Mesenchymal stem cell (in vitro differentiated cells and primary cell): ENCODE measurements around the gene ALKBH6.

Source experiments
- DNase-seq: peaks from one replicate; pipeline ENCODE4 v3.0.0-alpha.2; 2013
- H2AFZ ChIP-seq: one replicate; pipeline ENCODE4 v1.6.1; 2013; ENCODE audit warnings: low read depth, mild to moderate bottlenecking, control low read depth, inconsistent platforms, low read length, moderate library complexity
- H2AK5ac ChIP-seq: 2 replicates; pipeline ENCODE4 v1.6.1; 2013; ENCODE audit warnings: low read length, moderate library complexity, mild to moderate bottlenecking, inconsistent platforms; ENCODE audit not compliant: severe bottlenecking
- H2BK120ac ChIP-seq: one replicate; pipeline ENCODE4 v1.6.1; 2013; ENCODE audit warnings: low read depth, mild to moderate bottlenecking, inconsistent platforms, low read length, moderate library complexity
- H2BK12ac ChIP-seq, 2 experiments: one replicate each; pipeline ENCODE4 v1.6.1; 2013; ENCODE audit warnings: inconsistent platforms in 2 of 2, low read length in 2 of 2, mild to moderate bottlenecking in 2 of 2, moderate library complexity in 2 of 2, control low read depth in 1 of 2
- H2BK15ac ChIP-seq: one replicate; pipeline ENCODE4 v1.6.1; 2013; ENCODE audit warnings: mild to moderate bottlenecking, low read depth, inconsistent platforms; ENCODE audit not compliant: poor library complexity, severe bottlenecking
- H2BK5ac ChIP-seq: 2 replicates; pipeline ENCODE4 v1.6.1; 2013; ENCODE audit warnings: low read depth, mild to moderate bottlenecking, low read length, control low read depth, inconsistent platforms; ENCODE audit not compliant: poor library complexity, severe bottlenecking
- H3K14ac ChIP-seq, 2 experiments: one replicate each; pipeline ENCODE4 v1.6.1; 2013; ENCODE audit warnings: inconsistent platforms in 2 of 2, low read length in 2 of 2, control low read depth in 1 of 2, mild to moderate bottlenecking in 1 of 2, moderate library complexity in 1 of 2
- H3K18ac ChIP-seq, 2 experiments: one replicate each; pipeline ENCODE4 v1.6.1; 2013; ENCODE audit warnings: inconsistent platforms in 2 of 2, low read length in 2 of 2, control low read depth in 1 of 2, low read depth in 1 of 2, mild to moderate bottlenecking in 1 of 2
- H3K23ac ChIP-seq, 2 experiments: one replicate each; pipeline ENCODE4 v1.6.1; 2013; ENCODE audit warnings: inconsistent platforms in 2 of 2, low read length in 2 of 2, mild to moderate bottlenecking in 2 of 2, moderate library complexity in 2 of 2, control low read depth in 1 of 2
- H3K27ac ChIP-seq: 2 replicates; pipeline ENCODE4 v1.5.1; 2013; ENCODE audit warnings: mild to moderate bottlenecking, moderate library complexity, low read length, control low read depth, inconsistent platforms; ENCODE audit not compliant: poor library complexity, severe bottlenecking
- H3K27me3 ChIP-seq, 2 experiments: 2 replicates each; pipeline versions ENCODE4 v1.6.1 to v1.7.0; 2013; ENCODE audit warnings: low read length in 2 of 2, mild to moderate bottlenecking in 2 of 2, moderate library complexity in 2 of 2, control low read depth in 1 of 2, inconsistent platforms in 1 of 2; ENCODE audit not compliant: control insufficient read depth in 1 of 2, insufficient read depth in 1 of 2
- H3K36me3 ChIP-seq, 2 experiments: 2 replicates each; pipeline versions ENCODE4 v1.6.1 to v1.7.0; 2013; ENCODE audit warnings: low read length in 2 of 2, control low read depth in 1 of 2, inconsistent platforms in 1 of 2, low read depth in 1 of 2, mild to moderate bottlenecking in 1 of 2; ENCODE audit not compliant: insufficient read depth in 2 of 2, control insufficient read depth in 1 of 2
- H3K4ac ChIP-seq, 2 experiments: one replicate each; pipeline ENCODE4 v1.6.1; 2013; ENCODE audit warnings: inconsistent platforms in 2 of 2, low read length in 2 of 2, mild to moderate bottlenecking in 2 of 2, moderate library complexity in 2 of 2, control low read depth in 1 of 2, low read depth in 1 of 2
- H3K4me1 ChIP-seq: 2 replicates; pipeline ENCODE4 v1.6.1; 2013; ENCODE audit warnings: low read depth, low read length, control low read depth; ENCODE audit not compliant: control insufficient read depth, insufficient read depth
- H3K4me2 ChIP-seq: 2 replicates; pipeline ENCODE4 v1.6.1; 2013; ENCODE audit warnings: low read length, mild to moderate bottlenecking, inconsistent platforms; ENCODE audit not compliant: poor library complexity, severe bottlenecking
- H3K4me3 ChIP-seq, 2 experiments: 2 replicates each; pipeline versions ENCODE4 v1.5.1 to v1.7.0; 2013; ENCODE audit warnings: low read length in 2 of 2, mild to moderate bottlenecking in 2 of 2, control low read depth in 1 of 2, low read depth in 1 of 2; ENCODE audit not compliant: insufficient read depth in 1 of 2
- H3K79me1 ChIP-seq: replicated peaks from 2 replicates; pipeline ENCODE4 v1.6.1; 2013; ENCODE audit warnings: mild to moderate bottlenecking, control low read depth, low read length, inconsistent platforms; ENCODE audit not compliant: poor library complexity, severe bottlenecking
- H3K9ac ChIP-seq: 2 replicates; pipeline ENCODE4 v1.7.0; 2013; ENCODE audit warnings: mild to moderate bottlenecking, low read length, moderate library complexity
- H3K9me3 ChIP-seq: 2 replicates; pipeline ENCODE4 v1.7.0; 2013; ENCODE audit warnings: mild to moderate bottlenecking, low read length; ENCODE audit not compliant: control insufficient read depth
- H4K8ac ChIP-seq: one replicate; pipeline ENCODE4 v1.6.1; 2013; ENCODE audit warnings: inconsistent platforms, mild to moderate bottlenecking, low read length, moderate library complexity
- H4K91ac ChIP-seq: one replicate; pipeline ENCODE4 v1.6.1; 2013; ENCODE audit warnings: mild to moderate bottlenecking, low read length, inconsistent platforms
- WGBS: methylation state at CpG from one replicate; pipeline ENCODE4 v1.1.7; 2013; ENCODE audit warnings: mixed read lengths; 5-methylcytosine and 5-hydroxymethylcytosine counted together

Gene ALKBH6

DNA sequence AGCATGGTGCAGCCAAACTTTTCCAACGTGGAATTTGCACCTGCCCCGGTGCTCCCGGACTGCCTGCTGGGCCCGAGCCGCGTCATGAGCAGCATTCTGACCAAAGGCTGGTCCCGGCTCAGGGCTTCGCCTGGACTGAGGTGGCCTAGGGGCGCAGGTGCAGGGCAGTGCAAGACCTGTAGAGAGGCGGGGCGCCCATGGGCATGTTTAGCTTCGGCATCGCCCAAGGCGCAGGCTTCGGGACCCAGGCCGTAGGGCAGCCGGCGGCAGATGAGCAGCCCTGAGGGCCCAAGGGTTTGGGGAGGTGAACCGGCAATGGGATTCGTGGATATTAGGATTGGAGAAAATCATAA is 54.1 kb downstream of the ALKBH6 start:
- Histone ChIP-seq H3K9ac (no peak overlapping the region), H2BK15ac (no peak overlapping the region), H3K4me2 (no peak overlapping the region), H4K8ac (no peak overlapping the region), H2BK120ac (no peak overlapping the region), H3K14ac (no peak overlapping the region), H3K4ac (no peak overlapping the region), H2AK5ac (no peak overlapping the region), H3K36me3 (no peaks in the 10 kb centered on the region), H2BK12ac (no peak overlapping the region), H3K27ac (no peak overlapping the region), H3K79me1 (no peaks in the 10 kb centered on the region), H3K4me3 (no peak overlapping the region), H2BK5ac (no peak overlapping the region), H3K18ac (no peak overlapping the region), H2AFZ (no peak overlapping the region), H3K23ac (no peak overlapping the region), H3K27me3 (peaks cover 25 to 58% of the 10 kb centered on the region in 2 experiments), H4K91ac (no peak overlapping the region), H3K9me3 (peaks cover 4% of the 10 kb centered on the region), H3K4me1 (peaks cover 4% of the 10 kb centered on the region)
- no peak for DNase-seq
- 59% methylated on average over 11 of the region's 20 CpGs for WGBS
